ENCODE measurements around the gene PREX1. TPM values are rescaled to one million over a fixed set of nuclear protein-coding genes. Genes with fewer than 3 reads are reported as not detected.

PREX1 gene
- total RNA-seq, 2 donors from 2014 or later, result 16.0 to 17.4 TPM

DNA sequence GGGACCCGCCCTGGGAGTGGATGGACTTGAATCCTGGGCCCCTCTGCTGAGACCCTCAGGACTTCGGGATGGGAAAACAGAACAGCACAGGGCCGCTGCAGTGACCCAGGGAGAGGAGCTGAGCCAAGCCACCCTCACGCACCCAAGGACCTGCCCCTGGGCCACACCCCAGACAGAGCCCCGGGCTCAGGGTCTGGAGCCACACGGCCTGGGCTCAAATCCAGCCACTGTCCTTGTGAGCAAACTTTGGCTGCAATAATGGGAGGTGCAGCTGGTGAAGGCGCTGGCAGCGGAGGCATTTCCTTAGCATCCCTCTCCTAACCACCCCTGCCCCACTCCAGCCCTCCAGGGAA is 207.7 kb downstream of the PREX1 start:
- ATAC-seq, result peak; percentile 6 to 17
- intact Hi-C loops (cut with DNase I), result loop anchor here (1.0 to 5.0 kb wide), 4 partner anchors 893 to 958 kb away; no protein-coding TSS in a partner anchor
- no peak for DNase-seq

DNA sequence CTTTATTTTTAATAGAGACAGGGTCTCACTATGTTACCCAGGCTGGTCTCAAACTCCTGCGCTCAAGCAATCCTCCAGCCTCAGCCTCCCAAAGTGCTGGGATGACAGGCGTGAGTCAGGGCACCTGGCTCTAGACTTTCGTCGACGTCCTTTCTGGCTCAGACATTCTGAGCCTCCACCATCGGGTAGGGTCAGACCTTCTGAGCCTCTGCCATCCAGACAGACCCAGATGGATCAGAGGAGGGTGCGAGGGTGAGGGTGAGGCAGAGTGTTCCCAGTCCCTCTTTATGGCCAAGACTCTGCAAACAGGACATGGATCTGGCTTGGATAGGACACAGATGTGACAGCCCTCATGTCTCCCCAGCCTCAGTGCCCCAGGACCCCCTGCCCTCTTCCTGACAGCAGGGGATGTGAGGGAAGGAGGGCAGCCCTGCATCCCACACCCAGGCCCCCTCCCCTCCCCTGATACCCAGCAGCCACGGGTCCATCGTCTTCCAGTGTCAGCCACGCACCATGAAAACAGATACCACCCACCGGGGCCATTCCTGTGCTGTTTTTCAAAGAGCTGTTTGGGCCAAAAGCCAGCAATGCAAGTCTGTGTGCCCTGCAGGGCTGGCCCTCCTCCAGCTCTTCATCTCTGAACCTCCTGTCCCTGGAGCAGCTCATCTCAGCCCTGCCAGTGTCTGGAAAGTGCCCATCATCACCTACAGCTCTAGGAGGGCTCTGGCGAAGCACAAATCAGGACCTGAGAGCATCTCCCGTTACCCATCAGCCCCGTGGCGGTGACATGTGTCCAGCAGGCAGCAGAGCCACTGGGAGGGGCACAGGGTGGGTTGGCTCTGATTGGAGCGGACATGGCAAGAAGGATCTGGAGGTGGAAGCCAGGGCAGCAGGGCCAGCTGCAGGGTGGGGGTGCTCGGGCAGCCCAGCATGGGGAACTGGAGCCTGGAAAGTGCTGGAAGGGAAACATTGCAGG is 208.4 kb downstream of the PREX1 start:
- peak; percentile 59 to 83 for ATAC-seq

DNA sequence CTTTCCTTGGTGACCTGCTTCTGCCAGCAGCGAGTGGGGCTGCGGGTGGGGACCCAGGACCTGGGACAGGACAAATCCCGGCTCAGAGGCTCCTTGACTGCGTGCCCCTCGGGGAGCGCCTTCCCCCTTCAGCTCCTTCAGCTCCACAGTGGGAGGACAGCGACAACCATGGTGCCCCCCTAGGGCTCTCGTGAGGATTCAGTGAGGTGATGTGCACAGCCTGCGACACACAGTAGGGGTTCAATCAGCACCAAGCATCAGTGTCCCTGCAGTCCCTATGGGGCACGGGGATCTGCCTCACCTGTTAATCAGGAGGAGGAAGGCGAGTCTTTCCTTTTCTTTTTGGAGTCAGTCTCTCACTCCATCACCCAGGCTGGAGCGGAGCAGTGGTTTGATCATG is 209.2 kb downstream of the PREX1 start:
- intact Hi-C loops (cut with DNase I), result loop anchor here in 1 of 2 donors (5.0 kb wide), 1 partner anchor 831 kb away; the partner anchor contains the start of gene SULF2
- no peak for DNase-seq
- ATAC-seq, result no peak

More for the DNA sequence above, 208.4 kb downstream of the PREX1 start:
- intact Hi-C loops (cut with DNase I), result loop anchor here (1.0 to 5.0 kb wide), 5 partner anchors 832 to 957 kb away; partner anchors contain the start of gene SULF2 (in 1 of the 2)
- peak; percentile 58 for DNase-seq

DNA sequence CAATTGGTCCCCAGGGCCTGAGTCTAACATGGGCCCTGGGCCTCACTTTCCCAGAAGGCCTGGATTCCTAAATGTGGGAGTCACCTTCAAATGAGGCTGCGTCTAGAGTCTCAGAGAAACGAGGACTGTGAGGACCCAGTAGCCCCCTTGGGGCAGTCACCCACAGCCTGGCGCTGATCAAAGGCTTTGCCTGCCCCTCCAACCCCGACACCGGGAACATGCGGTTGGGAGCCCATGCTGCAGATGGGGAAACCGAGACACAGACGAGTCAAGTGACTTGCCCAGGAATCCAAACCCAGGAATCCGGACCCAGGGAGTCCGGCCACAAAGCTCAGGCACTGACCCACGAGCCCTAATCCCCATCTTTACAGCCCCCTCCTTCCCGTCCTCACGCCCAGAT is 209.7 kb downstream of the PREX1 start:
- intact Hi-C loops (cut with DNase I), result loop anchor here in 1 of 2 donors (5.0 kb wide), 1 partner anchor 831 kb away; the partner anchor contains the start of gene SULF2
- ATAC-seq (no peak), DNase-seq (no peak)

DNA sequence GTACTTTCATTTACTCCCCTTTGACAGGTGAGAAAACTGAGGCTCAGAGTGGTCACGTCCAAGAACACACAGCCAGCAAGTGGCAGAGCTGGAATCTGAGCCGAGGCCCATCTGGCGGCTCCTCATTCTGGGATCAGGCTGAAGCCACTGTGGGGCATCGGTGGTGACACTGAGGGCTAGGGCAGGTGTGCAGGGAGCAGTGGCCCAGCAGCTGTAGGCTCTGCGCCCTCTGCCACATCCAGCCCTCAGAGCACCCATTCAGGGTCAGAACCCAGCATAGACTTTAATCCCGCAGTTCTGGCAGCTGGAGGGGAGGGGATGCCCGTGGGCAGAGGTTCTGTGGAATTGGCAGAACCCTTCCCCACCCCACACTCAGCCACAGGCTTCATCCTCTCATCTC is 210.3 kb downstream of the PREX1 start:
- DNase-seq (no peak), ATAC-seq (no peak)
- intact Hi-C loops (cut with DNase I), result loop anchor here in 1 of 2 donors (5.0 kb wide), 1 partner anchor 830 kb away; the partner anchor contains the start of gene SULF2

DNA sequence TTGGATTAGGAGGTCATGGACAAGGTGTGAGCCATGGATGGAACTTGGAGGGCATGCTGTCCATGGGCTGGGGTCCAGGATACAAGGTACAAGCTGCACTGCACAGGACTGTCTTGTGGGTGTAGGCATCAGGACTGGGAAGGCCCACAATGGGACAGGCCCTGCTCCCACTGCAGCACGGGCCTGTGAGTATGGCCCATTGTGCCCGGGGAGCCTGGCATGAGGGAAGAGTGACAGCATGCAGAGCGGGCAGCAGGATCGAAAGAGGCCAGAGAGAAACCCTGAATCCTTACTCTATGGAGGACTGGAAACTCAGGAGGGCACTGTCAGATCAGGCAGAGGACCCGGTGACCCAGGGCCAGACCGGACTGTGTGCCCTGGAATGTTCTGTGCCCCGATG is 211.3 kb downstream of the PREX1 start:
- intact Hi-C loops (cut with DNase I), result loop anchor here in 1 of 2 donors (5.0 kb wide), 1 partner anchor 829 kb away; the partner anchor contains the start of gene SULF2
- DNase-seq, result no peak
- ATAC-seq, result no peak

DNA sequence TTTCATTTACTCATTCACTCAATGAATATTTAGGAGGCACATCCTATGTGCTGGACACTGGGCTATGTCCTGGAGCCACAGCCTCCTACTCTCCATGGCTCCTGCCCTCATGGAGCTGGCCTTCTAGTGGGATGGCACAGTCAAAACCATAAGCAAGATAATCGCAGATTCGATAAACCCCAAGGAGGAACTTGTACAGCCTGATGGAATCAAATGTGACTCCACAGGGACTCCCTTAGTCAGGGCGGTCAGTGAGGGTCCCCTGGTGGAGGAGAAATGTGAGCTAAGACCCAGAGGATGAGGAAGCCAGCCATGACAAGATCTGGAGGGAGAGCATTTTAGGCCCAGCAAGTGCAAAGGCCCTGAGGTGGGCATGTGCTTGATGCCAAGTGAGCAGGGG is 211.9 kb downstream of the PREX1 start:
- no peak for ATAC-seq
- DNase-seq, result no peak
- intact Hi-C loops (cut with DNase I), result loop anchor here in 1 of 2 donors (5.0 kb wide), 1 partner anchor 829 kb away; the partner anchor contains the start of gene SULF2

DNA sequence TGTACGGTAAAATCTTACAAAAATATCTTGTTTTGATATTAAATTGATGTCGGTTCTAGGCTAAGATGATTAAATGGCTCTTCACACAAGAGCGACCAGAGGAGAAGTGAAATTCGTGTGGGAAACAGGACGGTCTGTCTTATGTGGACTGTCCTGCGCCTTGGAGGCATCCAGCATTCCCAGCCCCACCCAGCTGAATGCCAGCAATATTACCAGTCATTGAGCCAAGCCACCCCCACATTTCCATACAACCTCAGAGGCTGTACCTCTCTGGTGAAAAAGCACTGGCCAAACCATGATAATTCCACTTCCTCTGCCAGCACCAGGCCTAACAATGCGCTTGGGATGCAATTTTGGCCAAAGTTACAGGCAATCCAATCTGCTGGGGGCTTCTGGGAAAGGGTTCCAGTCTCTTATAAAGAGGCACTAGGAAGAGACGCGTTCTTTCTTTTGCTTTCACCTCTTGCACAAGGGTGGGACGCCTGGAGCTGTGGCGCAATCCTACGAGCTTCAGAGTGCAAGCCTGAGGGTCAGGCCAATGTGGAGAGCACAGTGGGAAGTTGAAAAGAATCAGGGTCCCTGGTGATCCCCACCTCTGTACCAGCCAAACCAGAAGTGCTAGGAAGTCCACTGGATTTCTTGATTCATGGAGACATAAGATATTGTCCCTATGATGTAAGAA is 213.1 kb downstream of the PREX1 start:
- intact Hi-C loops (cut with DNase I), result loop anchor here in 1 of 2 donors (5.0 kb wide), 1 partner anchor 827 kb away; the partner anchor contains the start of gene SULF2
- ATAC-seq (no peak), DNase-seq (no peak)

DNA sequence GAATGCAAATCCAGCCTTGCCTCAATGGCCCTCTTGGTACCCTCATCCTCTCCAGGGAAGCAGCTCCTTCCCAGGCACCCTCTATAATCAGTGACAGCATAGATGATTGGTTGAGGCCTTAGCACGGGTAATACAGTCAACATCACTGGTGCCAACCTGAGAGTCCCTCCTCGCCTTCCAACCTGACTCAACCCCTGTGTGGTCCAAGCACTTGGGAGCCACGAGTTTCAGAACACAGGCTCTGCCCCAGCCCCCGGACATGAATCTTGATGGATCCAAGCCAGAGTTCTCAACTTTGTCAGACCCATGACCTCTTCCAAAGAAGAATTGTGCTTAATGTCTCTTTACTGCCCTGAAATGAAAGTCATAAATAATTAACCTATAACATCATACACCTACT is 213.9 kb downstream of the PREX1 start:
- intact Hi-C loops (cut with DNase I), result no loop called here
- no peak for ATAC-seq

DNA sequence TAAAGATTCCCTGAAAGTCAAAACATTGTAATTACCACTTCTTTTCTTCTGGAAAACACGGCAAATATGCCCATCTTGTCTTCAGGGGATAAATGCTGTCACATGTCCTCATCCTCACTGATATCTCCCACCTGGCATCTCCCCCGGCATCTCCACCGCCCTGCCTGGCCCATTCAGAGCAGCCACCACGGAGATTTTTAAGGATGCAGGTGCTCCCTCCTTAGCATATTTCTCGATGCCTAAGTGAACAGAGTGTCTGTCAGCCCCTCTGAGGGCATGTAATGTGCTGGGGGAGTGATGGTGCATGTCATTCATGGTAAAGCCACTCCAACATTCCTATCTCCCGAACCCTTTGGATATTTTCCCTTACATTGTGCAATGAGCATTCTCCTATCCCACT is 215.5 kb downstream of the PREX1 start:
- intact Hi-C loops (cut with DNase I), result no loop called here
- DNase-seq, result no peak
- ATAC-seq, result no peak

More for the DNA sequence above, 213.9 kb downstream of the PREX1 start:
- DNase-seq, result no peak

DNA sequence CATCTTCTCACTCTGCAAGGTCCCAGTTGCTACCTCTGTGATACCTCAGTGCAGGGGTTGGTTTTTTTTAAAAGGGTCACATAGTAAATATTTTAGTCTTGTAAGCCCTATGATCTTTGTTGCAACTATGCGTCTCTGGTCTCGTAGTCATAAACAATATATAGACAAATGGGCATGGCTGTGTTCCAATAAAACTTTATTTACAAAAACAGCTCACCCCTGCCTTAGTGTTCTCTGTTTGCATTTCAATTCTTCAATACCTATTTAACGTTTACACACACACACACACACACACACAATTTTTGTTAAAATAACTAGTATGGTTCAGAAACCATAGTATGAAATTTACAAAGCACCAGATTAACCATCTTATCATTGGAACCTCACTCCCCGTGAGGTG is 216.8 kb downstream of the PREX1 start:
- no peak for ATAC-seq
- DNase-seq, result no peak
- intact Hi-C loops (cut with DNase I), result no loop called here

DNA sequence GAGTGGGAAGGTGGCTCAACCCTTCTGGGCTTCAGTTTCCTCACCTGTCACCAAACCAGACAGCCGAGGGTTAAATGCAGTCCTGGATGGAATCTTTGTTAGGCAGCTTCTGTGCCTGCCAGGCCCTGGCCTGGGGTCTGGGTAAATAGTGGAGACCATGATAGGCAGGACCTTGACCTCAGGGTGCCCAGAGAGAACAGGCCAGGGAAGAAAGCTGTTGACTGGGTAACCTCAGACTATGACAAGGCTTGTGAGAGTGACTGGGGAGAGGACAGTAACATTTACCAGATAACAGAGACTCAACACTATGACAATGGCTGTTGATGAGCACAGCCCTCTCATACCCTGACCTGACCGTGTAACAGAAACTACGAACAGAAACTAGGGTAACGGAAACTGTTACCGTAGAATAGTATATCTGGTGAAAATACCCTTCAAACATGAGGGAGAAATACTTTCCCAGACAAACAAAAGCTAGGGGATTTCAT is 218.3 kb downstream of the PREX1 start:
- ATAC-seq, result peak in 1 of 2 donors; percentile 36
- no peak for DNase-seq
- intact Hi-C loops (cut with DNase I), result no loop called here

DNA sequence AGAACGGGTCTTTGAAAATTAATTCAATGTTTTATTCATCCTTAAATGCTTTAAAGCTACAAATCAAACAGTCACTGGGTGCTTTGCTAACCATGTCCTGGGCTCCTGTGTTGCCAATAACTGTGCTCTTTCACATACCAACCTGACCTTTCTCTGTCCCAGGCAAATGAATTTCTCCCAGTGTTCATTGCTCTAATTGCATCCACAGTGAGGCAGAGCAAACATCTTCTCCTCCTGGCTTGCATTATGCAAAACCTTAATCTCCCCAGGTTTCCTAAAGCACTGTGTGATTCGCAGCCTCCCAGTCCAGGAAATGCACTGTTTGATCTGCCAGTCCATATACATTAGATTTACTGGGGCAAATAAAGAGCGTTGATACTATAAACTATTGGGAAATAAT is 219.0 kb downstream of the PREX1 start:
- intact Hi-C loops (cut with DNase I), result no loop called here
- no peak for DNase-seq
- no peak for ATAC-seq

DNA sequence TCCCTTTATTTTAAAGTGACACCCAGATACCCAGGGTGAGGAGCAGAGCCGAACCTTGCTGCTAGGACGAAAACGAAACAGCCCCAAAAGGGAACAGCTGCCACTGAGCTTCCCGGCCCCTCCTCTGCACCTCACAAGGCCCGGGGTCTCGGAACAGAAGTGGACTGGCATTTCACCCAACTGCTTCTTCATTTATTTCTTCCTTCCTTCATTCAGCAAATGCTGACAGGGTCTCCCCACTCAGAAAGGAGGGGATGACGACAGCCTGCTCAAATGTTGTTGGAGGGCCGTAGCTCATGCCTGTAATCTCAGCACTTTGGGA is 220.3 kb downstream of the PREX1 start:
- intact Hi-C loops (cut with DNase I), result no loop called here
- DNase-seq, result no peak
- ATAC-seq, result no peak

DNA sequence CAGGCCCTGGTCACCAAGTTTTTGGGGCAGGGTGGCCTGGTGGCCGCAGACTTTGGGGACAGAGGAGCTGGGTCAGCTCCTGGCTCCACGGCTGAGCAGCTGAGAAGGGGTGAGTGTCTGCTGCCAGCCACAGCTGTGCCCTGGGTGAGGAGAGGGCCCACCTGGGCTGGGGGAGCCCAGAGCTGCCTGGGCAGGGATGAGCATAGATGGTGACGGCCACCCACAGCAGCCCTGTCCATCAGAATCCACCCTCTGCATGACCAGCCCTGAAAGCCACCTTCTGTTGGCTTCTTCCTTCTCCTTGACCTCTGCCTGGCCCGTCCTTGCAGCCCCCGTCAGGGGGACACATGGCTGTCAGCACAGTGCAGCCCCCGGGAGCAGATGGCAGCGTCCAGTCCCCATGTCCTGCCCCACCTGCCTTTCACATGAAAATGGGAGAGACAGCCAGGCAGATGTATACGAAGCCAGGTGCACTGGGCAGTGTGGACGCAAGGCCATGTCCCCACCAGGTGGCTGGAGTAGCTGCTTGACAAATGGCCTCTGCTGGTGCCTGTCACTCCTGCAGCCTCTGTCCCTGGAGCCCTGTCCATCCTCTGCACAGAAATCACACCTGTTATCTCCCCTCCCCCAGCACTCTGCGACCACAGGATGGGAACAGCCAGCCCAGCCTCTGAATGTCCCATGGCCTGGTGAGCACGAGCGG is 220.8 kb downstream of the PREX1 start:
- ATAC-seq (peak in 1 of 2 donors; percentile 11), DNase-seq (no peak)
- intact Hi-C loops (cut with DNase I), result no loop called here

DNA sequence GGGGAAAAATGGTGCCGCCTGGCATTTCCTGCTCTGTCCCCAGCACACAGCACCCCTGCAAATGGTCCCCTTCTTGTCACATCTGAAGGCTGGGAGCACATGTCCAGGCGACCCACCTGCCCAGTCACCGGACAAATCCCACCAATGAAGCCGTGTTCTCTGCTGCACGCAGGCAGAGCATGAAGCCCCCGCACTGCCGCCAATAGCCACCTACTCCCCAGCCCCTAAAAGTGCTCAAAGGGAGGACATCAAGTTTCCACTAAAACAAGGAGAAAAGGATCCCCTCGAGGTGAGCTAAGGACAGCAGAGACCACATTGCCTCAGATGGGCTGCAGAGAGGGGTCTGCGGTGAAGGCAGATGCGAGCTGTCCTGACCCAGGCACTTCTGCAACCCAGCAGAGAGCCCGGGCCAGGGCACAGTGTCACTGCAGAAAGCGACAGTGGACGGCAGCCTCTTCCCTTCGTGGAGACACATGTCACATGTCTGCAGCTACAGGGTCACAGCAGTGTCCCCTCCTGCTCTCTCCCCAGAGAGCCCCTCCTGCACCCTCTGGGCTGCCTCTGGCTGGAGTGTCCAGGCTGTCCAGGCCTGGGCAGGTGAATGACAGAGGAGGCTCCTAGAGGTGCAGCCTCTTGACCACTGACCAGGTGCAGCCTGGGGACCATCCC is 221.5 kb downstream of the PREX1 start:
- intact Hi-C loops (cut with DNase I), result no loop called here
- ATAC-seq, result no peak
- DNase-seq, result no peak

DNA sequence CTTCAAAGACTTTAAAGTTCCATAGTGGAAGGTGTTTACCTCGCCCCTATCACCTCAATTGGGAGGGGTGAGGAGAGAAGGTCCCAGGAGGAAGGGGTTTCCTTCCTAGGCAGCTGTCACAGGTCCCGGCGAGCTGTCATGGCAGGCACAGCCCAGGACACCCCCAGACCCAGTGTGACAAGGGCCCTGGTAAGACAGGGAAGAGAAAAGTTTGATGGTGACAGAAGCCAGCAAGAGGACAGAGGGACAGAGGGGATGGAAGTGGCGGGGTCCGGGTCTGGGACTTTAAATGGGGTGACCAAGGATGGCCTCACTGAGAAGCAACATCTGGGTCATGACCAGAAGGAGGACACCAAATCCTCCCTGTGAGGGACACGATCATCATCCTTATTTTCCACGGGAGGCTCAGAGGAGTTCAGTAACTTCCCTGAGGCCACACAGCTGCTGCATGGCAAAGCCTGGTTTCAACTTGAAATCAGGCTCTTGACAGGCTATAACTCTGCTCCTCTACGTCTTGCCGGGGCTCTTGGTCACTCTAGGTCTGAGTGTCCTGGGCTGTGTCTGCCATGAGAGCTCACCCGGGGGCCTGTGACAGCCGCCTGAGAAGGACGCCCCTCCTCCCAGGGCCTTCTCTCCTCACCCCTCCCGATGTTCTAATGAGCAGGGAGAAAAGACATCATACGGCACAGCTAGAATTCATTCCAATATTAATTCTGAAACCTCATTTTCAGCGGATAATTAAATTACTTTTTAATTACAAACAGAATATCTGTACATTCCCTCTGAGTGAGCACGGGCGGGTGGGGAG is 222.2 kb downstream of the PREX1 start:
- DNase-seq (no peak), ATAC-seq (no peak)
- intact Hi-C loops (cut with DNase I), result no loop called here

DNA sequence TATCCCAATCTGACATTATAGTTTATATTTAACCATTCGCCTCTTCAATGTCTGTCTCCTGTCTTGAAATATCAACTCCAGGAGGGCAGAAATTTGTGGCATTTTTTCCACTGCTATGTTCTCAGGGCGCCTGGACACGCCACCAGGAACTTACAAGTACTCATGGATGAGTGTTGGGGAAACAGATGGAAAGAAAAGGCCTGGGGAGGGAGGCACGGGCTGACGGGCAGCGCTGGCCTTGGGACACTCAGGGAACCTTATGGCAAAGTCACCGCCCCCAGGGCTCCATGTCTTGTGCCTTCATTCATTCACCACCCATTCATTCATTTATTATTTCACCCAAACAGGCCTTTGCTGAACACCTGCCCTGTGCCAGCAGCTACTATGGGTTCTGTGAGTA is 222.9 kb downstream of the PREX1 start:
- DNase-seq, result no peak
- intact Hi-C loops (cut with DNase I), result no loop called here

More for the DNA sequence above, 222.9 kb downstream of the PREX1 start:
- no peak for ATAC-seq
